Measurements from ENCODE around the gene C2.
A peak's percentile ranks its signal among the peaks of the same experiment; 100 is the strongest.
"Not testable (repeated sequence)": the region's sequence is repeated elsewhere in the genome, so short reads cannot be mapped to it uniquely, and the experiment has no call there.

Gene C2

GRCh38 chr6:31899882-31900722, 27.4 kb upstream of the C2 start:
- no peak for DNase-seq

- no peak for DNase-seq
These were observed 26.6 kb upstream of the C2 start for GRCh38 chr6:31900917-31901414.

DNA sequence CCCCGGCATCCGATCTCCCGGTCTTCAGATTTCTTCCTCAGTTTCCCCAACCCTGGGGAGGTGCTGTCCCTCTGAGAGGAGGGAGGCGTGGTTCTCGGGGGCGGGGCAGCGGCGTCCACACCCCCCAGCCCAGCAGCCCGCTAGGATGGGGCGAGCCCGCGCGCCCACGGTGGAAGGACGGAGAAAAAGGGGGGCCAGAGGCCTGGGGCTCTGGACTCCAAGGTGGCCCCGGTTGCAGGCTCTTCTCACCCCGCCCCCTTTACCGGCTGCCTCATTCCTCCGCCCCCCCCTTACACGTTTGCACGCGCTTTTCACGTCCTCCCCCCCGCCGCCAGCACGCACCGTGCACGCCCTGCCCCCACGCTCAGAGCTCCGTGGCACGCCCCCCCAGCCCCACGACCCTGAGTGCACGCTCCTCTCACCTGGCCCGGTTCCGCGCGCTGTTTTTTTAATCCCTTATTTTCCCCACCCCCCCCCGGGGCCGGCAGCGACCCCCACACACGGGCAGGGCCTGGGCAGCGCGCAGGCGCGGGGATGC, 26.0 kb upstream of the C2 start:
- DNase-seq = peak; percentile 35

GRCh38 chr6:31901953-31902643, 25.4 kb upstream of the C2 start, which contains the start of gene ZBTB12:
Gene ZBTB12, minus strand, starts transcription at chr6:31902086. Its CDS starts 781 bp downstream, at chr6:31901305.
- peak; percentile 83 for DNase-seq

- DNase-seq = no peak
These were observed 23.6 kb upstream of the C2 start for GRCh38 chr6:31903957-31904356.

GRCh38 chr6:31905041-31905440, 22.5 kb upstream of the C2 start:
- no peak for DNase-seq

DNA sequence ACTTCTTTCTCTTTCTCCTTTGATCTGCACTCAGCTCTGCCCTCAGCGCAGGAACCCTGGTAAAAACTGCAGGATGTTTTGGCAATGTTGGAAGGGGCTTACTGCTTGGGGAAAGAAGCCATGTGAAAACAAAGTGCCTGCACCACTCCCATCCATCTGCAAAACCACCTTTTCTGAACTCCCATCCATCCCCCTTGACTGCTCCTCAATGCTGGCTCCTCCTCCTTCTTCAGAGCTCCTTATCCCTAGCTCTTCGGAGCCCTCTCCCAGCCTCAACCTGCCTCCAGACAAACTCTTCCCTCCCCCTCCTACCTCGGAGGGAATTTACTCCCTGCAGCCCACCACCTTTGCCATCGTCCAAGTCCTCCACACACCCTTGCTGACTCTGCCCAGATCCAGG, 21.4 kb upstream of the C2 start:
- no peak for DNase-seq

DNA sequence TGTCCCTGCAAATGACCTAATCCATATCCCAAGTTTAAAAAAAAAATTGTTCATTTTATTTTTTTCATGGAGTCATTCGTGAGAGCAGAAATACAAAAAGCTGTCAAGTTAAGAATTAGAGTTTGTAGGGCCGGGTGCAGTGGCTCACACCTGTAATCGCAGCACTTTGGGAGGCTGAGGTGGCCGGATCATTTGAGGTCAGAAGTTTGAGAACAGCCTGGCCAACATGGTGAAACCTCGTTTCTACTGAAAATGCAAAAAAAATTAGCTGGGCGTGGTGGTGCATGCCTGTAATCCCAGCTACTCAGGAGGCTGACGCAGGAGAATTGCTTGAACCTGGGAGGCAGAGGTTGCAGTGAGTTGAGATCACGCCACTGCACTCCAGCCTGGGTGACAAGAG, 20.8 kb upstream of the C2 start:
- not testable (repeated sequence) for DNase-seq

GRCh38 chr6:31907158-31907813, 20.2 kb upstream of the C2 start:
- no peak for DNase-seq

GRCh38 chr6:31908255-31908654, 19.3 kb upstream of the C2 start:
- not testable (repeated sequence) for DNase-seq

GRCh38 chr6:31908791-31909190, 18.7 kb upstream of the C2 start:
- DNase-seq = no peak

GRCh38 chr6:31909298-31909697, 18.2 kb upstream of the C2 start:
- not testable (repeated sequence) for DNase-seq

GRCh38 chr6:31911826-31912585, 15.5 kb upstream of the C2 start:
- DNase-seq = no peak

DNA sequence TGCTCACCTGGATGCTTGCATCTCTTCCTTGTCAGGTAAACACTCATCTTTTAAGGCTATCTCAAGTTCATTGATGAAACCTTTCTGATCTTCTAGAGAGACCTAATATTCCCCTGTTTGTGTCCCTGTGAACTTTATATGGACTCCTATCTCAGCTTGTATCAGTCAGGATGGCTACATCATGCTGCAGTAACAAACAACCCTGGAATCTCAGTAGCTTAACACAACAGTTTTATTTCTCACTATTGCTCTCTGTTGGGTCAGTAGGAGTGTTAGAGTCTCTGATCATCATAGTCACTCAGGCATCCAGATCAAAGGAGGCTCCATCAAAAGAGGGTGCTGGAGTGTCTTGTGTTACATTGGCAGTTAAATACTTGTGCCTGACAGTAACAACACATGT, 12.2 kb upstream of the C2 start:
- DNase-seq = no peak

DNA sequence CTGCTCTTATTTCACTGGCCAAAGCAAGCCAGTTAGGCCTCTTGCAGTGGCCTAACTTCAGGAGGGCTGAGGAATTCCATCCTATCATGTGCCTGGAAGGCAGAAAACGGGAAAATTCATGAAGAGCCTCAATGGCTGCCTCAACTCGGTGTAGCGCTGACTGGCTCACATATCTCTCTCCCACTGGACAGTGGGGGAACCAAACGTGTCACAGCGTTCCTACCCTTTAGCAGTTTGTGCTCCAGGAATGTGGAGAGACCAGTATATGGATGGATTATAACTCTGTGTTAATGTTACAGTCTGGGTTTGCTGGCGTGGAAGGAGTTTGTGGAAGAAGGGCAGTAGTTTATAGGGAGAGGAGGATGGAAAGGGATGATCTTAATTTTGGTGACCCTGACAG, 11.8 kb upstream of the C2 start:
- no peak for DNase-seq

- DNase-seq = no peak
These were observed 9.3 kb upstream of the C2 start for GRCh38 chr6:31918069-31918720.

DNA sequence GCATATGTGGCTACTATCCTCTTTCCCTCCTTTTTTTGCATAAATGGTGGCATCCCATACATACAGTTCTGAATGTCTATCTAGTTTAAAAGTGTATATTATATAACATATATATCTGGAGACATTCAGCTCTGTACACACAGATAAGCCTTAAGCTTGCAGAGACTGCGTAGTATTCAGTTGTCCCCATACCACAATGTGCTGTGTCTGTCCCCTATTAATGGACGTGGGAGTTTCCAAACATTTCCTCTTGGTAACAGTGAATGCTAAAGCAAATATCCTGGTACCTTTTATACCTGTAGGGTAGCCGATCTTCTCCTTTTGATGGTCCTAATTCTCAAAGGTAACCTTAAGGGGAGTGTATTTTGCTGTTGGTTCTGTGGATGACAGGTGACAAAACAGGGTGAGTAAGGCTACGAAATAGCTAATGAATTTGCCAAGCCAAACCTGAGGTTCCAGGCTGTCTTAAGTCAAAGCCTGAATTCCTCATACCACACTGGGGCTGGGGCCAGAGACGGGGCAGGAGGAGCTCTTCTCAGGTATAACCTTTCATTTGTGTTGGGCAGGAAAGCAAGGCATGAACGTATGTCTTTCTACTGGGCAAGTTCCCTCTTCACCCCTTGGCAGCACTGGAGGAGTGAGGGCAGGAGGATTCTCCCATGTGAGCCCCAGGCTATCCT, 7.8 kb upstream of the C2 start:
- no peak for DNase-seq

GRCh38 chr6:31920811-31921210, 6.7 kb upstream of the C2 start:
- no peak for DNase-seq

GRCh38 chr6:31922942-31923341, 4.6 kb upstream of the C2 start:
- DNase-seq = no peak

- DNase-seq = no peak
These were observed 550 bp downstream of the C2 start for GRCh38 chr6:31927863-31928671.

DNA sequence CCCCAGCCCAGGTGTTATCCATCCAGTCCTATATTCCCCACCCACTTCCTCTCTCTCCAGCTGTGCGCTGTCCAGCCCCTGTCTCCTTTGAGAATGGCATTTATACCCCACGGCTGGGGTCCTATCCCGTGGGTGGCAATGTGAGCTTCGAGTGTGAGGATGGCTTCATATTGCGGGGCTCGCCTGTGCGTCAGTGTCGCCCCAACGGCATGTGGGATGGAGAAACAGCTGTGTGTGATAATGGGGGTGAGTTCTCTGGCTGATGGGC, 1.1 kb downstream of the C2 start:
- no peak for DNase-seq

All from NCI-H2029 (cell line).